EH (cell line): ENCODE data around the gene CRTC3.

Source experiments
- DNase-seq: peaks from one replicate; pipeline ENCODE4 v3.0.0-alpha.2; 2015; ENCODE audit warnings: low read depth

CRTC3 gene

DNA sequence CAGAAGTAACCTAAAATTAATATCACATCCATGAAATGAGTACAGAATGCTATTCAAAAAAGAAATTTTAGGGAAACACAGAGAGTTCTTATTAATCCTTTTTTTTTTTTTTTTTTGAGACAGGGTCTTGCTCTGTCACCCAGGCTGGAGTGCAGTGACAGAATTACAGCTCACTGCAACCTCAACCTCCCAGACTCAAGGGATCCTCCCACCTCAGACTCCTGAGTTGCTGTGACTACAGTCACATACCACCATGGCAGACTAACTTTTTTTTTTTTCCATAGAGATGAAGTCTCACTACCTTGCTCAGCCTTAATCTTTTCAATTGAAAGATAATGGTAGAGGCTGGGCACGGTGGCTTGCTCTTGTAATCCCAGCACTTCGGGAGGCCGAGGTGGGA is 6.3 kb upstream of the CRTC3 start:
- DNase-seq, result no peak

- peak; percentile 55 for DNase-seq
Observed at GRCh38 chr15:90524018-90524803, 5.5 kb upstream of the CRTC3 start.

DNA sequence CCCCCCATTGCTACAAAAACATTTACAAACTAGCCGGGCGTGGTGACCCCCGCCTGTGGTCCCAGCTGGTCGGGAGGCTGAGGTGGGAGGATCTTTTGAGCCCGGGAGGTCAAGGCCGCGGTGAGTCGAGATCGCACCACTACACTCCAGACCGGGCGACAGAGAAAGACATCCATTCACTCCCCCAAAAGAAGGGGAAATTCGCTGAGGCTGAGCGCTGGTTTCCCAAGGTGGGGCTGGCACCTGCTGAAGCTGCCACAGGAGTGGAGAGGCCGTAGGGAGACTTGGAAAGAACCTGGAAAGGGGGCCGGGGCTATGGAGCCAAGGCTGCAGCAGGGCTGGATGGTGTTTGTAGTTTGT is 732 bp upstream of the CRTC3 start:
- no peak for DNase-seq

DNA sequence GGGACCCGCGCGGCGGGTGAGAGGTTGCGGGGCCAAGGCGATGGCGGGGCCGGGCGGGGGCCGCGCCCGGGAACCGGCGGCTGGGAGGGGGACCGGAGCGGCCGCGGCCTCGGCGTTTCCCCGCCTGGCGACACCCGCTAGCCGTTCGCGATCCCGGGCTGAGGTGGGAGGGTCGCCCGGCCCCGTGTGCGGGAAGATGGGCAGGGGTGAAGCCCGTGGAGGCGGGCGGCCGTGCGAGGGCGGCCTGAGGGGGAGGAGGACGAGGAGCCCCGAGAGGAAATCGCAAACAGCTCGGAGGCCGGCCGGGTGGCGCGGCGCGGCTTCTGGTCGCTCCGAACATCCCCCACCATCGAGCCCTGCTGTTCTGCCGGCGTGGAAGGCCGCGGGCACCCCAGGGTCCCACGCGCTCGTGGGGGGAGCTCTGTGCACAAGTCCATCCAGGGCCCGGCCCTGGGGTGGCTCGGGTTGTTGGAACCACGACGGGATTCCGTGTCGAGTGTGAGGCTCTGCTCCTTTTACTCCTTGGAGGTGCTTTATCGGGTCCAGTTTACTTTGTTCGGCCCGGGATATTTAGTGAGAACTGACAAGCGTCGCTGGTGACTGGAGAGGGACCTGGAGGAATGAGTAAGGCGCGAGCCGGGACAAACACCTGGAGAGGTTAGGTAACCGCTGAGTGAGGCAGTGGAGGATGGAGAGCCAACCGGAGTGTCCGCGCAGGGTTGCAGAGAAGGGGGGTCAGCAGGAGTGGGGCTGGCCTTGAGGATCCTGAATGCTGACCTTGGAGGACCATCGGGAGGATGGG is 728 bp downstream of the CRTC3 start:
- DNase-seq, result peak; percentile 58

- DNase-seq, result no peak
Observed at GRCh38 chr15:90531147-90531546, 1.4 kb downstream of the CRTC3 start.

GRCh38 chr15:90535254-90535653 is 5.5 kb downstream of the CRTC3 start:
- no peak for DNase-seq

DNA sequence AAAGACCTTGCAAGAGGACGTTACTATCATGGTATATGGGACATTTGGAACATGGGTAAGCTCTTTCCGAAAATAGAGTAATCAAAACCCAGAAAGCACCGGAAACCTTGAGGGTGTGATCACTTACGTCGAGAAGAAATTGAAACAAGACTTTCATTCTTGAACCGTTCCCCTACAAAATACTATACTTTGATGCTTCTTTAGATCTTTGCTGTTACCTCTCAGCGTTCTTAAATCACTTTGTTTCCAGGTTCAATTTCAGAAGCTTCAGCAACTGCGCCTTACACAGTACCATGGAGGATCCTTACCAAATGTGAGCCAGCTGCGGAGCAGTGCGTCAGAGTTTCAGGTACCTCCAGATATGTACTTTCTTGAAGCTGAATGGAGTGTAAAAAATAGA is 10.1 kb downstream of the CRTC3 start:
- DNase-seq, result no peak

- DNase-seq, result no peak
Observed at GRCh38 chr15:90540768-90541167, 11.0 kb downstream of the CRTC3 start.

DNA sequence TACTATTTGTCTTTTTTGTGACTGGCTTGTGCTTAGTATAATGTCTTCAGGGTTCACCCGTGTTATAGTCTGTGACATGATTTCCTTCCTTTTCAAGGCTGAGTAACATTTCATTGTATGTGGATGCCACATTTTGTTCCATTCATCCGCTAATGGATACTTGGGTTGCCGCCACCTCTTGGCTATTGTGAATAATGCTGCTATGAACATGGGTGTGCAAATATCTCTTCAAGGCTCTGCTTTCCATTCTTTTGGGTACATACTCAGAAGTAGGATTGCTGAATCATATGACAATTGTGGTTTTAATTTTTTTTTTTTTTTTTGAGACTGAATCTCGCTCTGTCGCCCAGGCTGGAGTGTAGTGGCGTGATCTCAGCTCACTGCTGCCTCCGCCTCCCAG is 15.4 kb downstream of the CRTC3 start:
- no peak for DNase-seq

DNA sequence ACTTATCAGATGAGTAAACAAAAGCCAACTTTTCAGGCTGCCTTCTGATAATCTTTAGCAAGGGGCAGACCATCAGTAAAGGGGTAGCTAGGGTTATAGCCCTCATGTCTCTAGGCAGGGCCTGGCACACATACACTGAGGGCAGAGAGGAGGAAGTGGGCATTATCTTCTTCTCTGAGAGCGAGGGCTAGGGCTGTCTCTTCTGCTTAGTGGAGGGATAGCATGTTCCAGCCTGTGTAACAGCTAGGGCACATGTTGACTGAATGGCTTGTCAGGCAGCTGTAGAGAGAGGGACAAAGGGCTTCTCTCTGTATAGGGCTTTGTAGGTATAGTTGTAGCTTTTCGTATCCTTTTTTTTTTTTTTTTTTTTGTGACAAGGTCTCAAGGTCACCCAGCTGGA is 17.8 kb downstream of the CRTC3 start:
- DNase-seq, result no peak

GRCh38 chr15:90550919-90551318 is 21.2 kb downstream of the CRTC3 start:
- DNase-seq, result peak; percentile 35

- DNase-seq, result peak; percentile 99
Observed at GRCh38 chr15:90552162-90552928, 22.6 kb downstream of the CRTC3 start.

DNA sequence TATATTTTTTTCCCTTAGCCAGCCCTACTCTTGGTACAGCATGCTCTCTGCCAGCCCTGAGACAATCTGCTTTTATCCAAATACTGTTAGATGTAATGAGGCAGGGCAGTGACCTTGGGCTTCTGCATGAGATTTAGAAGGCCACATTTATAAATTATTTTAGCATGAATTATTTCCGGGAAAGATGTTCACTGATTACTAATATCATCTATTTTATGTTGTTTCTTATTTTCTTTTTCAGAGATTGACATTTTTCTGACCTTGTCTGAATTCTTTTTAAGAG is 23.1 kb downstream of the CRTC3 start:
- no peak for DNase-seq

GRCh38 chr15:90553248-90553745 is 23.6 kb downstream of the CRTC3 start:
- peak; percentile 90 for DNase-seq

DNA sequence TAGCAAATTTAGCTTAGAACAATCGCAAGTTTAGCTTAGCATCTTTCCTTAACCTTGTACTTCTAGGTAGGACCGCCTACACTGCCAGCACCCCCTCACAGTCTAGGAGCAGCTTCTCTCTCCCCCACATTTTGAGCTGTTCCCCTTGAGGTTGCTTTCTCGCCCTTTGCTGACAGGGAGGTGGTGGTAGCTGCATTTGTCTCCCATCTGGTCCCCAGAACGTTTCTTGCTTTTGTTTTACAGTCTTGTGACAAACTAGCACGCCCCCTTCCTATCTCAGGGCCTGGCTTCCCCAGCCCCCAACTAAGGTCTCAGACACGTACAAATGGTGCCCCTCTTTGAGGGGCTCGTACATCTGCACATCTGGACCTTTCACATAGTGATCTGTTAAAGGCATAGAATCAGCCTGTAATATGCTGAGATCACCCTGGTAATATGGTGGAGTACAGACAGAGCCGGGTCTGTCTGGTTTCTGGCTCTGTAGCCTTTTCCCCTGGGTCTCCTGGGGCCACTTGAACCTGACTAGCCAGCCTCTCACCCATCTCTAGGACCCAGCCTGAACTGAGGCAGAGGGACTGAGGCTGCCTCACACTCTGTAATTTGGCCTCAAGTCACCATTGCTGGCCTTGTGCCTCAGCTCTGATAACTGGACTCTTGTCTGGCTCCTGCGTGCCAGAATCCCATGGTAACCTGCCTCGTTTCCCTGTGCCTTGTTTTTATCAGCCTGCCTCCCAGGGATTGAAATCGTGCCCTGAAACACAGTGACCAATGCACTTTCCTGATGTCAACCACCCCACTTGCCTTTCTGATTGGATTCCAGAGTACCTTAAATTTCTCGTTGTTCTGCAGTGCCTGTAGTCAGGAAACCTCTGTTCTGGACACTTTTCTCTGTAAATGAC is 27.7 kb downstream of the CRTC3 start:
- peak; percentile 84 for DNase-seq

DNA sequence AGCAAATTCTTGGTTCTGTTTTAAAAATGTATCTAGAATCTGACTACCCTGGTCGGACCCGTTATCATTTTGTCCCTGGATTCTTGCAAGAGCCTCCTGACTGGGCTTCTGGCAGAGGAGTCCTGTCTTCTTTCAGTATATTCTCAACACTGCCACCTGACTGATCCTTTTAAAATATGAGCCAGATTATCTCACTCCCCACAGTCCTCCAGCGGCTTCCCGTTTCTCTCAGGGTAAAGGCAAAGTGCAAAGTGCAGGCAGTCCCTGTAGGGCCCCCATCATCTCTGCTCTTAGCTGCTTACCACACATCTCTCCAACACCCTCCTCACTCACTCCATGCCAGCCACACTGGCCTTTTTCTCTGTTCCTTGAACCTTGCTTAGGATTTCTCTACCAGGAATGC is 28.4 kb downstream of the CRTC3 start:
- peak; percentile 44 for DNase-seq

DNA sequence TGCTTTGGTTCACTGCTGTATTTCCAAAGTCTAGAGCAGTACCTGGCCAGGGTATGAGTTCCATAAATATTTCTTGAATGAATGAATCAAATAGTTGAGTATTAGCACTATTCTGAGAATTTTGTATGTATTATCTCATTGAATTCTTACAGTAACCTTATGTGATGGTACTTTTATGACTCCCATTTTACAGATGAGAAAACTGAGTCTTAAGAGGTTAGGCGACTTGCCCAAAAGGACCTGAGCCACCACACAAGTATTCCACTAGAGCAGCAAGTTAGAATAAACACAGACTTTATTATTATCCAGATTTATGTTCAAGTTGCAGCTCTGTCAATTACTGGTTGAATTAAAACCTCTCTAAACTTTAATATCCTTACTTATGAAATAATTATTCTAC is 29.4 kb downstream of the CRTC3 start:
- no peak for DNase-seq

DNA sequence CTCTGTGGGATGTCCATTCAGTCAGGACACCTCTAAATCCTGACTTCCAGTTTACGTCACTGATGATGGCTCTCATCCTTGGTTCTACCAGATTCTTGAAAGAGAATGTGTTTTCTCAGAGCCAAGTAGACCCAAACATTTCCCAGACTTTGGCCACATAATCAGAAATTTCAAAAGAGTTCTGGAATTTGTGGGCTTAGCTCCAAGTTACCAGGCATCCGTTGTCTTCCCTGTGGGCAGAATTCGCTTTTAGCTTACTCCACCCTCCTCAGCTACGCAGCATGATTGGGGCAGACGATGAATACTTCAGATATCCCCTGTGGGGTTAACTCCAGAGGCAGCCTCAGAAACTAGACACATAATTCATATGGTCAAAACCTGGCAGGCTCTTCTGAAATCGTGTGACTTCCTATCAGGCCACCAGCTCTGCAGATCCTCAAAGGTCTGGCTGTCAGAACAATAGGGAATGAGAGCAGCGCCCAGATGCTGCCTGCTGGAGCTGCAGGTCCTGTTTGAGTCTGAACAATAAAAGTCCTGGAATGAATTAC is 30.6 kb downstream of the CRTC3 start:
- DNase-seq, result peak; percentile 99

GRCh38 chr15:90561344-90562244 is 31.9 kb downstream of the CRTC3 start:
- DNase-seq, result peak; percentile 74

GRCh38 chr15:90562669-90563068 is 32.9 kb downstream of the CRTC3 start:
- DNase-seq, result no peak
